Mesodermal cell (in vitro differentiated cells): ENCODE results near the gene GATB.
"Not testable (repeated sequence)": the region's sequence is repeated elsewhere in the genome, so short reads cannot be mapped to it uniquely, and the experiment has no call there.

Source experiments
- H3K27ac ChIP-seq: 2 replicates; pipeline ENCODE4 v1.7.0; 2013; ENCODE audit warnings: mild to moderate bottlenecking, low read depth, low read length, moderate library complexity; ENCODE audit not compliant: severe bottlenecking
- H3K36me3 ChIP-seq: 2 replicates; pipeline ENCODE4 v1.7.1; 2013; ENCODE audit warnings: mild to moderate bottlenecking, low read length, moderate library complexity; ENCODE audit not compliant: control insufficient read depth, insufficient read depth
- H3K4me1 ChIP-seq: one replicate; pipeline ENCODE4 v1.7.1; 2013; ENCODE audit warnings: mild to moderate bottlenecking, low read length; ENCODE audit not compliant: insufficient read depth, control insufficient read depth, poor library complexity, severe bottlenecking
- H3K4me3 ChIP-seq: 2 replicates; pipeline ENCODE4 v1.7.0; 2013; ENCODE audit warnings: low read length, control low read depth, mild to moderate bottlenecking; ENCODE audit not compliant: insufficient read depth, poor library complexity, severe bottlenecking; ENCODE audit errors: extremely low read depth
- H3K9me3 ChIP-seq: 2 replicates; pipeline ENCODE4 v1.7.1; 2013; ENCODE audit warnings: mild to moderate bottlenecking, low read length, moderate library complexity; ENCODE audit not compliant: control insufficient read depth
- WGBS, 2 experiments: methylation state at CpG; one replicate each; pipeline ENCODE4 v1.1.5; 2013; ENCODE audit warnings: missing lambda C conversion rate in 2 of 2; ENCODE audit not compliant: insufficient coverage in 2 of 2; 5-methylcytosine and 5-hydroxymethylcytosine counted together

GATB gene

GRCh38 chr4:151766691-151767090 lies 5.9 kb upstream of the GATB start:
- Histone ChIP-seq H3K4me1 (no peaks in the 10 kb centered on the region), H3K36me3 (no peaks in the 10 kb centered on the region), H3K9me3 (no peaks in the 10 kb centered on the region), H3K4me3 (no peak overlapping the region), H3K27ac (no peak overlapping the region)
- WGBS, 2 experiments = 90 to 100% methylated on average over 2 to 3 of the region's 4 CpGs

GRCh38 chr4:151760002-151760401 lies 805 bp downstream of the GATB start:
- H3K27ac ChIP-seq = no peak overlapping the region
- H3K9me3 ChIP-seq = no peaks in the 10 kb centered on the region
- 53 to 100% methylated on average over 1 to 3 of the region's 3 CpGs for WGBS, 2 experiments
- peak overlapping the region; percentile 80 for H3K4me3 ChIP-seq
- H3K4me1 ChIP-seq = peaks cover 6% of the 10 kb centered on the region
- H3K36me3 ChIP-seq = peaks cover 8% of the 10 kb centered on the region

- 87 to 96% methylated on average over 4 to 5 of the region's 5 CpGs for WGBS, 2 experiments
- no peak overlapping the region for H3K27ac ChIP-seq
Measured at GRCh38 chr4:151753056-151753455, 7.8 kb downstream of the GATB start.

GRCh38 chr4:151750156-151750555 lies 10.7 kb downstream of the GATB start:
- Histone ChIP-seq H3K27ac (no peak overlapping the region), H3K4me1 (peaks cover 13% of the 10 kb centered on the region), H3K4me3 (no peak overlapping the region), H3K36me3 (peaks cover 6% of the 10 kb centered on the region), H3K9me3 (no peaks in the 10 kb centered on the region)
- WGBS, 2 experiments = 86 to 100% methylated on average over 3 of the region's 6 CpGs

More at GRCh38 chr4:151753056-151753455, 7.8 kb downstream of the GATB start:
- peaks cover 4% of the 10 kb centered on the region for H3K4me1 ChIP-seq
- H3K36me3 ChIP-seq = peaks cover 12% of the 10 kb centered on the region
- no peak overlapping the region for H3K4me3 ChIP-seq
- no peaks in the 10 kb centered on the region for H3K9me3 ChIP-seq

- Histone ChIP-seq H3K27ac (peak overlapping the region; percentile 58), H3K4me1 (peaks cover 29% of the 10 kb centered on the region), H3K4me3 (no peak overlapping the region), H3K36me3 (peaks cover 7% of the 10 kb centered on the region), H3K9me3 (no peaks in the 10 kb centered on the region)
- 53 to 80% methylated on average over 1 to 3 of the region's 5 CpGs for WGBS, 2 experiments
Measured at GRCh38 chr4:151745481-151746231, 15.2 kb downstream of the GATB start.

- Histone ChIP-seq H3K27ac (peak overlapping the region; percentile 58), H3K4me3 (no peak overlapping the region), H3K36me3 (peaks cover 6% of the 10 kb centered on the region), H3K9me3 (no peaks in the 10 kb centered on the region), H3K4me1 (peaks cover 29% of the 10 kb centered on the region)
- WGBS, 2 experiments = 17% methylated on average over 1 of the region's 1 CpG; no CpG with 5 or more reads in 1 of the 2 experiments
Measured at GRCh38 chr4:151744614-151745013, 16.2 kb downstream of the GATB start.

GRCh38 chr4:151743894-151744293 lies 16.9 kb downstream of the GATB start:
- WGBS, 2 experiments = 97% methylated on average over 4 of the region's 4 CpGs; no CpG with 5 or more reads in 1 of the 2 experiments
- H3K27ac ChIP-seq = peak overlapping the region; percentile 58
- H3K9me3 ChIP-seq = no peaks in the 10 kb centered on the region

GRCh38 chr4:151743128-151743854 lies 17.5 kb downstream of the GATB start:
- Histone ChIP-seq H3K9me3 (no peaks in the 10 kb centered on the region), H3K27ac (peak overlapping the region; percentile 58), H3K36me3 (peaks cover 6% of the 10 kb centered on the region), H3K4me3 (no peak overlapping the region), H3K4me1 (peaks cover 29% of the 10 kb centered on the region)
- WGBS, 2 experiments = 90 to 95% methylated on average over 2 of the region's 3 CpGs

More at GRCh38 chr4:151743894-151744293, 16.9 kb downstream of the GATB start:
- no peak overlapping the region for H3K4me3 ChIP-seq
- peaks cover 6% of the 10 kb centered on the region for H3K36me3 ChIP-seq
- H3K4me1 ChIP-seq = peaks cover 29% of the 10 kb centered on the region

- Histone ChIP-seq H3K36me3 (peaks cover 12% of the 10 kb centered on the region), H3K9me3 (peaks cover 11% of the 10 kb centered on the region), H3K27ac (no peak overlapping the region), H3K4me3 (no peak overlapping the region), H3K4me1 (peaks cover 8% of the 10 kb centered on the region)
- 94 to 96% methylated on average over 3 to 7 of the region's 8 CpGs for WGBS, 2 experiments
Measured at GRCh38 chr4:151738720-151739517, 21.9 kb downstream of the GATB start.

GRCh38 chr4:151736852-151737251 lies 24.0 kb downstream of the GATB start:
- WGBS, 2 experiments = 65 to 75% methylated on average over 2 of the region's 2 CpGs
- peaks cover 12% of the 10 kb centered on the region for H3K36me3 ChIP-seq
- H3K4me1 ChIP-seq, H3K4me3 ChIP-seq, H3K27ac ChIP-seq: not testable (repeated sequence)
- peaks cover 11% of the 10 kb centered on the region for H3K9me3 ChIP-seq
